Body of pancreas (tissue), 4 donors: ENCODE measurements around the gene CPT1B.

Experiments
- CTCF ChIP-seq, 7 experiments: fragments of 450-650 bp in 4 of 7; fragments of 200-600 bp in 3 of 7; sonication (generic) in 3 of 7; IDR thresholded peaks; one replicate each; pipeline ENCODE4 v1.5.1; 2016 to 2019; ENCODE audit warnings: antibody characterized with exemption in 7 of 7
- POLR2A ChIP-seq, 3 donors: fragments of 450-650 bp; IDR thresholded peaks; one replicate each; pipeline ENCODE4 v1.6.1; 2016; ENCODE audit warnings: antibody characterized with exemption in 3 of 3, mild to moderate bottlenecking in 2 of 3

- TF ChIP-seq CTCF (IDR thresholded peaks at IDR 0.05) (no peak), POLR2A (IDR thresholded peaks at IDR 0.05) (no peak)
Measured at GRCh38 chr22:50610041-50610451, 31.8 kb upstream of the CPT1B start.
